ENCODE measurements around the gene SPATA45. TPM values are rescaled to one million over a fixed set of nuclear protein-coding genes. Genes with fewer than 3 reads are reported as not detected.

Gene SPATA45
- total RNA-seq, 1 experiment from 2014 or later = 0.68 TPM

- peak; percentile 93 for DNase-seq
- TF ChIP-seq CTCF (conservative IDR thresholded peaks at IDR 0.05) = no peak
- no CpG with 5 or more reads among the region's 46 CpGs for WGBS (ENCODE audit: extremely low coverage, insufficient read length, low lambda C conversion rate)
- no peak within 1 kb of the TSS for H4K8ac ChIP-seq (replicated peaks; ENCODE audit: insufficient read length, low read depth, low read length)
- no peak within 1 kb of the TSS for H2BK120ac ChIP-seq (ENCODE audit: low read depth, low read length, poor library complexity, severe bottlenecking)
- H3K27me3 Mint-ChIP-seq (ENCODE audit: low read depth) = no peaks in the 10 kb centered on the region
- no peaks in the 10 kb centered on the region; the same call in 1 of the 2 replicates for H3K4me1 ChIP-seq (ENCODE audit: insufficient read depth, low read length)
- H3K27me3 ChIP-seq (ENCODE audit: insufficient read depth, low read length) = no peaks in the 10 kb centered on the region
- no peak within 1 kb of the TSS for H3T11ph ChIP-seq (ENCODE audit: low read length)
- H3K9me3 Mint-ChIP-seq = no peaks in the 10 kb centered on the region
- no peak within 1 kb of the TSS for H3K27ac ChIP-seq (ENCODE audit: insufficient read length, low read depth, low read length)
- H3K4me1 Mint-ChIP-seq = peaks cover 12 to 18% of the 10 kb centered on the region in 2 experiments
- no peak within 1 kb of the TSS for H4K91ac ChIP-seq (ENCODE audit: insufficient read length, low read depth, low read length)
- no peak within 1 kb of the TSS for H2BK15ac ChIP-seq (ENCODE audit: low read depth, low read length)
- no peak within 1 kb of the TSS for H4K5ac ChIP-seq (ENCODE audit: insufficient read length, low read depth, low read length)
- peak within 1 kb of the TSS; percentile 90 to 98 for H3K4me3 Mint-ChIP-seq
- H3K79me1 ChIP-seq (ENCODE audit: insufficient read depth, low read depth, low read length, poor library complexity, severe bottlenecking) = no peaks in the 10 kb centered on the region
- peak within 1 kb of the TSS; percentile 83 for H3K9ac ChIP-seq (ENCODE audit: extremely low read depth, insufficient read length, low read length)
- no peak within 1 kb of the TSS for H3K23ac ChIP-seq (ENCODE audit: insufficient read length, low read depth, low read length)
- peaks cover 2% of the 10 kb centered on the region; the same call in 1 of the 2 replicates for H3K79me2 ChIP-seq (ENCODE audit: insufficient read depth, low read length)
- no peaks in the 10 kb centered on the region for H4K20me1 ChIP-seq (ENCODE audit: control insufficient read depth, insufficient read depth, insufficient read length)
- peaks cover 7% of the 10 kb centered on the region for H3K23me2 ChIP-seq (ENCODE audit: insufficient read length, low read depth, low read length, poor library complexity, severe bottlenecking)
- peaks cover 7 to 17% (median 10%) of the 10 kb centered on the region in 3 experiments for H3K36me3 Mint-ChIP-seq (ENCODE audit: insufficient read depth in 1 of 3, low read depth in 3 of 3)
- H3K4me2 ChIP-seq (ENCODE audit: insufficient read depth, insufficient read length, low read length) = peak within 1 kb of the TSS; percentile 98
- H3K56ac ChIP-seq (ENCODE audit: insufficient read length, low read depth, low read length) = no peak within 1 kb of the TSS
- no peak within 1 kb of the TSS for H3K4ac ChIP-seq (ENCODE audit: low read depth, low read length)
- H3K27ac Mint-ChIP-seq = peak within 1 kb of the TSS; percentile 96 to 98 (median 98)
- no peaks in the 10 kb centered on the region for H3K9me3 ChIP-seq (ENCODE audit: control insufficient read depth, low read depth, low read length)
- peak within 1 kb of the TSS; percentile 73 for H3K14ac ChIP-seq (ENCODE audit: insufficient read depth, low read length)
- no peak within 1 kb of the TSS for H2BK12ac ChIP-seq (ENCODE audit: insufficient read length, low read depth, low read length)
- H2BK20ac ChIP-seq (ENCODE audit: low read depth, low read length, poor library complexity, severe bottlenecking) = no peak within 1 kb of the TSS
- no peak within 1 kb of the TSS for H2AK5ac ChIP-seq (ENCODE audit: insufficient read length, low read length)
- peak within 1 kb of the TSS; percentile 35 for H2AFZ ChIP-seq (ENCODE audit: low read length)
- H3K18ac ChIP-seq (ENCODE audit: insufficient read length, low read depth, low read length) = no peak within 1 kb of the TSS
- H2BK5ac ChIP-seq (ENCODE audit: insufficient read length, low read length) = no peak within 1 kb of the TSS
These were observed 55.6 kb downstream of the SPATA45 start, which contains the start of the genes NSL1 and TATDN3 for GRCh38 chr1:212791676-212792395. TSS of gene NSL1 (minus strand) at chr1:212791777. CDS start at chr1:212791763, 14 bp downstream. TSS of gene TATDN3 (plus strand) at chr1:212791894. CDS start at chr1:212791922, 28 bp downstream.
